CD4-positive, alpha-beta memory T cell (primary cell): ENCODE results near the gene SLC25A26. TPM values are rescaled to one million over a fixed set of nuclear protein-coding genes. Genes with fewer than 3 reads are reported as not detected.

Experiments
- CTCF ChIA-PET: fragments of 350-600 bp; sonication (Branson Sonifier 250); formaldehyde crosslinking; loops from one replicate; lab custom pipeline; 2021; ENCODE audit warnings: inconsistent platforms; ENCODE audit not compliant: partially characterized antibody; lab: Charles Lee
- POLR2A ChIA-PET: fragments of 350-600 bp; sonication (Branson Sonifier 250); formaldehyde crosslinking; loops from one replicate; lab custom pipeline; 2021; ENCODE audit not compliant: partially characterized antibody; lab: Charles Lee
- DNase-seq, 5 donors: peaks; one replicate each; pipeline versions ENCODE4 v3.0.0 to v3.0.0-alpha.2; 2020 to 2022; ENCODE audit warnings: mixed read lengths in 1 of 5
- H3K27ac ChIP-seq: one replicate; pipeline ENCODE4 v1.7.0; 2013; ENCODE audit warnings: low read depth, low read length
- H3K27me3 ChIP-seq: 2 replicates; pipeline ENCODE4 v1.7.0; 2013; ENCODE audit warnings: mild to moderate bottlenecking, low read length, moderate library complexity; ENCODE audit not compliant: insufficient read depth
- H3K36me3 ChIP-seq: 2 replicates; pipeline ENCODE4 v1.7.0; 2013; ENCODE audit warnings: mild to moderate bottlenecking, low read length, moderate library complexity; ENCODE audit not compliant: insufficient read depth
- H3K4me1 ChIP-seq: 2 replicates; pipeline ENCODE4 v1.7.0; 2013; ENCODE audit warnings: mild to moderate bottlenecking, low read length, moderate library complexity; ENCODE audit not compliant: insufficient read depth
- H3K4me3 ChIP-seq, 2 donors: one replicate each; pipeline ENCODE4 v1.7.0; 2013; ENCODE audit warnings: low read length in 2 of 2, mild to moderate bottlenecking in 1 of 2
- H3K9me3 ChIP-seq, 2 donors: one replicate each; pipeline ENCODE4 v1.7.0; 2013; ENCODE audit warnings: low read length in 2 of 2, control low read depth in 1 of 2; ENCODE audit not compliant: control insufficient read depth in 1 of 2
- H3K27ac Mint-ChIP-seq, 7 donors: one replicate each; pipeline ENCODE4 v1.8.0; 2020 to 2021; ENCODE audit warnings: mixed read lengths in 7 of 7, mild to moderate bottlenecking in 6 of 7, inconsistent platforms in 3 of 7, moderate library complexity in 3 of 7
- H3K27me3 Mint-ChIP-seq, 2 donors: one replicate each; pipeline ENCODE4 v1.8.0; 2020 to 2021; ENCODE audit warnings: mixed read lengths in 2 of 2
- H3K36me3 Mint-ChIP-seq, 2 donors: one replicate each; pipeline ENCODE4 v1.8.0; 2020 to 2021; ENCODE audit warnings: mixed read lengths in 2 of 2, inconsistent platforms in 1 of 2, mild to moderate bottlenecking in 1 of 2
- H3K4me1 Mint-ChIP-seq, 4 donors: one replicate each; pipeline ENCODE4 v1.8.0; 2020 to 2021; ENCODE audit warnings: mixed read lengths in 4 of 4, mild to moderate bottlenecking in 1 of 4
- H3K4me3 Mint-ChIP-seq, 8 donors: one replicate each; pipeline ENCODE4 v1.8.0; 2020 to 2021; ENCODE audit warnings: mixed read lengths in 8 of 8, mild to moderate bottlenecking in 7 of 8, moderate library complexity in 6 of 8, inconsistent platforms in 3 of 8
- H3K9me3 Mint-ChIP-seq, 8 donors: one replicate each; pipeline ENCODE4 v1.8.0; 2020 to 2021; ENCODE audit warnings: mixed read lengths in 8 of 8, mild to moderate bottlenecking in 5 of 8, inconsistent platforms in 3 of 8, moderate library complexity in 1 of 8
- intact Hi-C: fragments of 100-400 bp; cut with micrococcal nuclease; formaldehyde crosslinking; loops from one replicate; pipeline ENCODE4 v1.15.1; 2023
- polyA plus RNA-seq, 2 donors: library from polyadenylated mRNA; unstranded; fragments of 300-500 nt; fragmentation: Illumina TruSeq; gene quantifications; one replicate each; pipeline ENCODE4 v1.2.3, GENCODE V29; 2021
- total RNA-seq, 2 experiments: library from RNA; stranded (reverse); gene quantifications; one replicate each; pipeline ENCODE4 v1.2.3, GENCODE V29; 2021

SLC25A26 gene
- total and polyA plus RNA-seq, 4 experiments from 2014 or later = 18.9 to 58.1 (median 29.1) TPM

DNA sequence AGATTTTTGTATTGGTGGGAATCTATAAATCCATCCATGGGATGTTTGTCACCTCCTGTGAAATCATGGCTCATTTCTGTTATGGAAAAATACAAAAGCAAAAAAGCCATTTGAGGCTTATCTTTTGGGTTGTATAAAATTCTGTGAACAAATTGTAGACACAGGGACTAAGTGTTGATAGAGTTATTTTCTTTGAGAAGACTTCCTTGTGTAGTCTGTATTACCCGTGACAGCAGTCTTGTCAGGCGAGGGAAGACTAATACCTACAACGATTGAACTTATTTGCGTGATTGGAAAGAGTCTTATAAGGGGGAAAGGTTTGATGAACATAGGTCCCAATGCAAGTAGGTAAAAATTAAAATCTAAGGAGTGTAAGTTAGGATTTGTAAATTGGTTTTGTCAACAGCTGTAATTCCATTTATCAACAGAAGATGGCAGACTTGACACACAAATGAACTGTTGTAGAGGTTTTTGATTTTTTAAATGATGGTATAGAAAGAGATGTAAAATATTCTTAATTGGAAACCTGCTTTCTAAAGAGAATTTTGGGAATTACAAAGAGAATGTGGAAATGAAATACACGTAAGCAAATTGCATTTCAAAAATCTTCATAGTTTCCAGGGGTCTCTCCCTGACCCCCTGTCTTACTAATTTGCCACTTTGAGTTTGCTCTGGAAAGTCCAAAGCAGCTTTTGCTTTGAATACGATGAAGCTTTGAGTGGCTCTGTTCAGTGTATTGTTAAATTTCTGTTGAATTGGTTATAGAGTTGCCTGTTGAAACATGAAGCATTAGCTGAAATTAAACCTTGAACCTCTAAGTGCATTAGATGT, 33.2 kb downstream of the SLC25A26 start:
- Mint-ChIP-seq H3K36me3 (peaks cover 7 to 38% of the 10 kb centered on the region in 2 donors), H3K4me3 (no peak overlapping the region), H3K9me3 (no peaks in the 10 kb centered on the region), H3K27me3 (no peaks in the 10 kb centered on the region), H3K27ac (peak overlapping the region in 2 of 7 donors; percentile 24 to 64), H3K4me1 (peaks cover 4 to 11% (median 5%) of the 10 kb centered on the region in 4 donors)
- H3K36me3 ChIP-seq = peaks cover 11% of the 10 kb centered on the region
- H3K27me3 ChIP-seq = no peaks in the 10 kb centered on the region
- POLR2A ChIA-PET = interaction anchor here (0.5 to 1.4 kb wide), 4 partner anchors 23 to 568 kb away, joined by 3 to 6 read pairs (median 4); no protein-coding TSS in a partner anchor
- intact Hi-C loops = loop anchor here (1.0 kb wide), 3 partner anchors 118 to 568 kb away; no protein-coding TSS in a partner anchor
- CTCF ChIA-PET = interaction anchor here (0.6 to 7.3 kb wide), 39 partner anchors 8 to 737 kb away, joined by 3 to 183 read pairs (median 4); no protein-coding TSS in a partner anchor
- DNase-seq = peak in 4 of 5 donors; percentile 30 to 50 (median 41)
- no peaks in the 10 kb centered on the region for H3K9me3 ChIP-seq
- H3K27ac ChIP-seq = no peak overlapping the region
- H3K4me3 ChIP-seq = no peak overlapping the region
- no peaks in the 10 kb centered on the region for H3K4me1 ChIP-seq

DNA sequence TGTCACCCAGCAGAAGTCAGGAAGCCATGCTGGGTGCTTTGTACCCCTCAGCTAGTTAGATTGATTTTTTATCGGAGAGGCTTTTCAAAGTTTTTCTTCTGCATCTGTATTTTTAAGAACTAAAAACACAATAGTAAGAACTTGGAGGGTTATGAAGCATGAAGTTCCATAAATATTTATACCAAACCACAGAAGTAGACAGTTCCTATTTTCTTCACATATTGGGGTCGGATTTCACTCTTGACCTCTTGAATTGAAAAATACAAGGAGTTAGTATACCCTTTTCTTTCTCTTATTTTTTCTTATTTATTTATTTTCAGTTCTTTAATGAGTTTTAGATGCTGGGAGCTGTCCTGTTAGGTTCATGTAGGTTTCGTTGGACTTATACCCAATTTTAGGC, 35.1 kb downstream of the SLC25A26 start:
- no peaks in the 10 kb centered on the region for H3K27me3 ChIP-seq
- H3K9me3 ChIP-seq = no peaks in the 10 kb centered on the region
- ChIA-PET POLR2A (interaction anchor here (1.1 kb wide), 1 partner anchor 245 kb away, joined by 3 read pairs; no protein-coding TSS in a partner anchor), CTCF (interaction anchor here (1.6 to 7.3 kb wide), 8 partner anchors 9 to 573 kb away, joined by 4 to 183 read pairs (median 28); no protein-coding TSS in a partner anchor)
- no peak overlapping the region for H3K4me3 Mint-ChIP-seq
- H3K36me3 ChIP-seq = peaks cover 6% of the 10 kb centered on the region
- H3K36me3 Mint-ChIP-seq = peaks cover 13 to 29% of the 10 kb centered on the region in 2 donors
- H3K4me1 Mint-ChIP-seq = peaks cover 4 to 11% (median 5%) of the 10 kb centered on the region in 4 donors
- no peak overlapping the region for H3K4me3 ChIP-seq
- H3K27ac Mint-ChIP-seq = no peak overlapping the region
- no peak for DNase-seq
- peaks cover 0 to 2% (median 0%) of the 10 kb centered on the region in 8 donors for H3K9me3 Mint-ChIP-seq
- no peaks in the 10 kb centered on the region for H3K4me1 ChIP-seq
- H3K27me3 Mint-ChIP-seq = no peaks in the 10 kb centered on the region
- intact Hi-C loops = no loop called here
- H3K27ac ChIP-seq = no peak overlapping the region

DNA sequence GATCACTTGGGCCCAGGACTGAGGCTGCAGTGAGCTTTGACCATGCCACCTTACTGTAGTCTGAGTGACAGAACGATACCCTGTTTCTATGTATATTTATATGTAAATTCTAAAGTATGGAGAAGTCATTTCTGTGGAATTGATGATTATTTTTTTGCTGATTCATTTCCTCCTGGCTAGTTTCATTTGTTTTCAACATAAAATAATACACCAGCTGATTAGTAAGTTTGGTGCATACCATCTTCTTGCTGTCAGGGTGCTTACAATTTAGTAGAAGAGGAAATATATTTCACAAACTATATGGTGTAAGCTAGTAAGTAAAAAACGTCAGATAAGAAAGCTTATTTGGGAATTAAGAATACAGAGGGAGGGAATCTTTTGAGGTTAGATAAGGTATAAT, 36.0 kb downstream of the SLC25A26 start:
- Mint-ChIP-seq H3K4me3 (no peak overlapping the region), H3K36me3 (peaks cover 19 to 29% of the 10 kb centered on the region in 2 donors), H3K27ac (no peak overlapping the region), H3K27me3 (no peaks in the 10 kb centered on the region), H3K4me1 (peaks cover 4 to 12% (median 5%) of the 10 kb centered on the region in 4 donors), H3K9me3 (peaks cover 0 to 2% (median 0%) of the 10 kb centered on the region in 8 donors)
- Histone ChIP-seq H3K36me3 (peaks cover 6% of the 10 kb centered on the region), H3K4me3 (no peak overlapping the region), H3K27me3 (no peaks in the 10 kb centered on the region), H3K27ac (no peak overlapping the region), H3K4me1 (no peaks in the 10 kb centered on the region), H3K9me3 (no peaks in the 10 kb centered on the region)
- DNase-seq = no peak
- ChIA-PET POLR2A (interaction anchor here (1.1 kb wide), 1 partner anchor 244 kb away, joined by 3 read pairs; no protein-coding TSS in a partner anchor), CTCF (interaction anchor here (1.6 to 7.3 kb wide), 6 partner anchors 10 to 567 kb away, joined by 4 to 183 read pairs (median 26); no protein-coding TSS in a partner anchor)
- intact Hi-C loops = no loop called here

DNA sequence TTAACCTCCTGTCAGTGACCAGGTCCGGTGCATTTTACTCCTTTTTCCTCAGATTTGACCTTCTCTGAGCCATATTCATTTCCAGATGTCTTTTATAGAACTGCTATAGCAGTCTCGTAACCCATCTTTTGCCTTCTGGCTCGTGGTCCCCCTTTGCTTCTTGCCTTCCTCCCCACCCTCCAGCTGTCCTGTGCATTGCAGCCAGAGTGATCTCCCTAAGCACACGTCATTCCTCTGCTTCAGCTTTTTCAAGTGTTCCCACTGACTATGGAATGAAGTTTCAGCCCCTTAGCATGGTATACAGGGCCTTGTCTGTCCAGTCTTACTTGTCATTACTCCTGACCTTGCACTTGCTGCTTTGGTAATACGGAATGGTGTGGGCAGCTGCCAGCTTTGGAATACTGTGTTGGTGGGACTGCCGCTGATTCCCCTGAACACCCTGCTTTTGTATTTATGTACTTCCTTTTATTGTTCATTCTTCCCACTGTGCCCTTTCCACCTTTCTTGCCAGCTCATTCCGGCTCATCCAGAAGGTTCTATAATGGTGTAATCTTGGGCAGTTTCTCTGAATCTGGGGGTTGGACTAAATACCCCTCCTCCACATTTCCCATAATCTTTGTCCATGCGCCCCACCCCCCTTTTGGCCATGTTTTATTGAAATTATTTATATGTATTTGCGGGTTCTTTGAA, 38.9 kb downstream of the SLC25A26 start:
- Mint-ChIP-seq H3K9me3 (peaks cover 0 to 2% (median 0%) of the 10 kb centered on the region in 8 donors), H3K27ac (peak overlapping the region in 1 of 7 donors; percentile 25), H3K4me1 (peaks cover 1 to 9% (median 5%) of the 10 kb centered on the region in 4 donors), H3K36me3 (peaks cover 24 to 33% of the 10 kb centered on the region in 2 donors), H3K4me3 (no peak overlapping the region), H3K27me3 (no peaks in the 10 kb centered on the region)
- DNase-seq = no peak
- Histone ChIP-seq H3K27me3 (no peaks in the 10 kb centered on the region), H3K27ac (no peak overlapping the region), H3K4me3 (no peak overlapping the region), H3K36me3 (peaks cover 11% of the 10 kb centered on the region), H3K9me3 (no peaks in the 10 kb centered on the region), H3K4me1 (no peaks in the 10 kb centered on the region)
- POLR2A ChIA-PET = no interaction called here
- CTCF ChIA-PET = interaction anchor here (1.1 to 1.6 kb wide), 2 partner anchors 119 to 562 kb away, joined by 4 to 6 read pairs; no protein-coding TSS in a partner anchor
- intact Hi-C loops = no loop called here

DNA sequence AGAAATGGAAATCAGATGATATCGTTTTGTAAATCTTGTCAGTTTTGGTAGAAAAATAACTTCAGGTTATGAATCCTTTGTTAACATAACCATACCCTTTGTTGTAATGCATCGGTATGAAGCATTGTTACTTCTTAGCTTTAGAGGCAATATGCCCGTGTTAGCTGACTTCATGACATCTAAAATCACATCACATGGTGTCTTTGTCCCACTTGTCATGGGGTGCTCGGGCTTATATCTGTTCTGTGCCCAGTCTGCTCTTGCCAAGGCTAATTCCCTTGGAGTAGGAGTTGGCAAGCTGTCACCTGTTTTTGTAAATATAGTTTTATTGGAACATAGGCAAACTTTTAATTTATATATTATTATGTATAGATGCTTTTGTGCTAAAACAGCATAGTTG, 39.6 kb downstream of the SLC25A26 start:
- Histone ChIP-seq H3K4me1 (no peaks in the 10 kb centered on the region), H3K9me3 (no peaks in the 10 kb centered on the region), H3K36me3 (peaks cover 13% of the 10 kb centered on the region), H3K27ac (no peak overlapping the region), H3K4me3 (no peak overlapping the region), H3K27me3 (no peaks in the 10 kb centered on the region)
- Mint-ChIP-seq H3K4me3 (no peak overlapping the region), H3K36me3 (peaks cover 26 to 34% of the 10 kb centered on the region in 2 donors), H3K4me1 (peaks cover 1 to 9% (median 5%) of the 10 kb centered on the region in 4 donors), H3K27ac (no peak overlapping the region), H3K9me3 (peaks cover 0 to 2% (median 0%) of the 10 kb centered on the region in 8 donors), H3K27me3 (no peaks in the 10 kb centered on the region)
- no peak for DNase-seq
- intact Hi-C loops = no loop called here
- ChIA-PET POLR2A (no interaction called here), CTCF (interaction anchor here (1.1 to 1.6 kb wide), 2 partner anchors 118 to 562 kb away, joined by 4 to 6 read pairs; no protein-coding TSS in a partner anchor)

DNA sequence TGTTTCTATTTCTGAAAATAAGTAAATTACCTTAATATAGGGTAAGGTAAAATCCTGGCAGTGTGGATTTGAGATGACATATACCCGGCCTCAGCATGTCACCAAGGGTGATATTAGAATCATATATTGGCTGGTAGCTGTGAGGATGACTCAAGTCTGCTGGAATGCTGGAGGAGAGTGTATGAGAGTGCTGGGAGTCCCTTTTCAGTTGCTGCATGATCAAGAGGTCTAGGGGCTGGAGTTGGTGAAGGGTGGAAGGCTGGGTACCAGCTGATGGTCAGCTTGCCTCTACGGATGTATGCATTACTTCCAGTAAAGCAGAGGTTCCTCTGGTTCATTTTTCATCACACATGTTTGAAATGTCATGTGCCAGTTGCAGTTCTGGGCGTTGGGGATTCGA, 40.6 kb downstream of the SLC25A26 start:
- CTCF ChIA-PET = interaction anchor here (1.0 to 1.6 kb wide), 2 partner anchors 146 to 555 kb away, joined by 3 to 5 read pairs; no protein-coding TSS in a partner anchor
- H3K27me3 Mint-ChIP-seq = no peaks in the 10 kb centered on the region
- no peak for DNase-seq
- no peak overlapping the region for H3K27ac Mint-ChIP-seq
- peaks cover 27 to 42% of the 10 kb centered on the region in 2 donors for H3K36me3 Mint-ChIP-seq
- Histone ChIP-seq H3K4me3 (no peak overlapping the region), H3K27ac (no peak overlapping the region), H3K27me3 (no peaks in the 10 kb centered on the region), H3K4me1 (no peaks in the 10 kb centered on the region), H3K9me3 (no peaks in the 10 kb centered on the region), H3K36me3 (peaks cover 13% of the 10 kb centered on the region)
- H3K4me1 Mint-ChIP-seq = peaks cover 1 to 9% (median 5%) of the 10 kb centered on the region in 4 donors
- no peak overlapping the region for H3K4me3 Mint-ChIP-seq
- POLR2A ChIA-PET = no interaction called here
- intact Hi-C loops = no loop called here
- H3K9me3 Mint-ChIP-seq = peaks cover 0 to 2% (median 0%) of the 10 kb centered on the region in 8 donors
